Measurements from ENCODE around the gene HMX2.

The HMX2 gene, protein sequence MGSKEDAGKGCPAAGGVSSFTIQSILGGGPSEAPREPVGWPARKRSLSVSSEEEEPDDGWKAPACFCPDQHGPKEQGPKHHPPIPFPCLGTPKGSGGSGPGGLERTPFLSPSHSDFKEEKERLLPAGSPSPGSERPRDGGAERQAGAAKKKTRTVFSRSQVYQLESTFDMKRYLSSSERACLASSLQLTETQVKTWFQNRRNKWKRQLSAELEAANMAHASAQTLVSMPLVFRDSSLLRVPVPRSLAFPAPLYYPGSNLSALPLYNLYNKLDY

DNA sequence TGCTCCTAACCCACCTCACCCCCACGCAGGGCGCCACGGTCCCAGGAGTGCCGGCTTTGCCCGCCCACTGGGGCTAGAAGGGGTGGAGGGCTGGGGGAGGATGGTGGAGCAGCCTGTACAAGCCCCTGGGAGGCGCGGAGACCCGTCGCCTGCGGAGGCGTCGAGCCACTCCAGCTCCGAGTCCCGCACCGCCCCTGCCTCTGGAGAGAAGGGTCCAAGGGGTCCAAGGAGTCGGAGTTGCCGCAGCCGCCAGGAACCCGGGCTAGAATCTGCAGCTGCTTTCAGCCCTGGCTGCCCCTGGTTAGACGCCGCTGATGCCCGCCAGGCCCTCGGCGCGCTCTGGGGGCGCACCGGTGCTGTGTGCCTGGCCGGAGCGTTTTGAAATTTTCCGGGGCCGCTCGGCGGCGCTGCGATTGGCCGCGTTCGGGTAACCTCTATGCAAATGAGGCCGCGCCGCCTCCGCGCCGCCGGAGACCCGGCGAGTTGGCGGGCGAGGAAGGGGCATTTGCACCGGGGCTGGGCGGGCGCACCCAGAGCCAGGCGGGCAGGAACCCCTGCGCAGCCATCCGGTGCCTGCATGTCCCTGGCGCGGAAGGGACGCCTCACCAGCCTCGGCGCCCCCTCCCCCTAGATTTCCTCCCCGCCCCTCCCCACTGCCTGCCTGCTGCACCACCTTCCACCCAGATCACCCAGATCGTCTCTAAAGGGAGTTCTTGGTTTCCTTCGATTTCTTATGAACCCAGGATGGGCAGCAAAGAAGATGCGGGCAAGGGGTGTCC, at the start of gene HMX2:
Gene HMX2, plus strand, starts transcription at position 502 of the 779 bp plus-strand sequence. Its CDS starts 243 bp downstream, at position 745.
- no peak within 1 kb of the TSS for H3K27ac ChIP-seq
- in situ Hi-C loops (cut with HindIII; ENCODE audit: low pct_ligation_motif_present, low sequenced_read_pairs), result no loop called here
- H3K4me3 ChIP-seq (ENCODE audit: low read depth, low read length), result no peak within 1 kb of the TSS
- no peaks in the 10 kb centered on the region for H3K36me3 ChIP-seq (replicated peaks)
- H3K27me3 ChIP-seq (replicated peaks), result peaks cover 90% of the 10 kb centered on the region
- TF ChIP-seq, protein P1, sequence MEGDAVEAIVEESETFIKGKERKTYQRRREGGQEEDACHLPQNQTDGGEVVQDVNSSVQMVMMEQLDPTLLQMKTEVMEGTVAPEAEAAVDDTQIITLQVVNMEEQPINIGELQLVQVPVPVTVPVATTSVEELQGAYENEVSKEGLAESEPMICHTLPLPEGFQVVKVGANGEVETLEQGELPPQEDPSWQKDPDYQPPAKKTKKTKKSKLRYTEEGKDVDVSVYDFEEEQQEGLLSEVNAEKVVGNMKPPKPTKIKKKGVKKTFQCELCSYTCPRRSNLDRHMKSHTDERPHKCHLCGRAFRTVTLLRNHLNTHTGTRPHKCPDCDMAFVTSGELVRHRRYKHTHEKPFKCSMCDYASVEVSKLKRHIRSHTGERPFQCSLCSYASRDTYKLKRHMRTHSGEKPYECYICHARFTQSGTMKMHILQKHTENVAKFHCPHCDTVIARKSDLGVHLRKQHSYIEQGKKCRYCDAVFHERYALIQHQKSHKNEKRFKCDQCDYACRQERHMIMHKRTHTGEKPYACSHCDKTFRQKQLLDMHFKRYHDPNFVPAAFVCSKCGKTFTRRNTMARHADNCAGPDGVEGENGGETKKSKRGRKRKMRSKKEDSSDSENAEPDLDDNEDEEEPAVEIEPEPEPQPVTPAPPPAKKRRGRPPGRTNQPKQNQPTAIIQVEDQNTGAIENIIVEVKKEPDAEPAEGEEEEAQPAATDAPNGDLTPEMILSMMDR (IDR thresholded peaks at IDR 0.05; ENCODE audit: low read depth, low read length, missing control alignments), result no peak
- DNase-seq, result no peak

DNA sequence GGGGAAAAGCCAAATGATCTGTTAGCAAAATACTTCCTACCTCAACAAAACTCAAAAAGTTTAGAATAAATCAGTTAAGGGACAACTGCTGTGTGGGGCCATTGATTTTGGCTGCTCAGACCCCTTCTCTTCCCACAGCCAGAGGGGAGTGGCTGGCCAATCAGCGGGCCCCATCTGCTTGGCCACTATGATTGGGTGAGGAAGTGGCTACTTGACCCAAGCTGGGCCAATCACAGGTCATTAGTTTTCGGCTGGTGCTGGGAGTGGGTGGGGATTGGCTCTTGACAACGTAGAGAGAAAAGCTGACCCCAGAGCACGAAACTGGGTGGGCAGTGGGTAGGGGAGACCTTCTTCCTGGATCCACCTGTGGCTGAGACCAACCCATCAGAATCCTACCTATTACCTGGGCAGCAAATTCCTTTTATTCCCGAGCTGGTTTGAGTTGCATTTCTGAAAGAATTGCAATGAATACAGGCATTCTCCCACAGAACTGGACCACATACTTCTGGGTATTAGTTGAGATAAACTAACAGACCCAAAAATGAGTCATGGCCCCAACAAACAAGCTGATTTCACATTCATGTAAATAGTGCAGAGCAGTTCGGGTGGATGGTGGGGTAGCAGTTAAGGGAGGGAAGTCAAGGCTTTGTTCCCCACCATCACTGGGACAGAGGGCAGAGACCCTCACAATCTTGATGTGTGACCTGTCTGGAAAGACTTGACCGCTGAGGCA, 47.7 kb upstream of the HMX2 start:
- H3K36me3 ChIP-seq (replicated peaks), result no peaks in the 10 kb centered on the region
- H3K27ac ChIP-seq, result no peak overlapping the region
- no peak for DNase-seq
- TF ChIP-seq, protein P1 (IDR thresholded peaks at IDR 0.05; ENCODE audit: low read depth, low read length, missing control alignments), result no peak
- H3K4me3 ChIP-seq (ENCODE audit: low read depth, low read length), result no peak overlapping the region
- in situ Hi-C loops (cut with HindIII; ENCODE audit: low pct_ligation_motif_present, low sequenced_read_pairs), result no loop called here
- no peaks in the 10 kb centered on the region for H3K27me3 ChIP-seq (replicated peaks)

DNA sequence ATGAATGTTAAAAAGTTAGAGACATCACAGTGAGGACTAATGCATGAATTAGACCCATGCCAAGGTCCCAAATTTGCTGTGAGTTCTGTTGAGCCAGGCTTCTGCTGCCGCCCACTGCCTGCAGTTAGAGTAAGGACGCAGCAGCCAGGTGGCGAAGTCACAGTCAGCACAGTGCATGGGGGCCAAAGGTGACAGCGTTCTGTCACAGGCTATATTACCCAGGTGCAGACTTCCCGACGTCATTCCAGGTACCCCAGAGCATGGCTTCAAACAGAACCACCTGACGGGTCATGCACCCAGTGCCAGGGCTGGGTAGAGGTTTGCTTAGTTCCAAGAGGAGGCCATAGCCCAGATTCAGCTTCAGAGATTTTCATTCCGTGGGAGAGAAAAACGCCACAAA, 46.1 kb upstream of the HMX2 start:
- TF ChIP-seq, protein P1 (IDR thresholded peaks at IDR 0.05; ENCODE audit: low read depth, low read length, missing control alignments), result no peak
- no peak for DNase-seq
- Histone ChIP-seq H3K27ac (no peak overlapping the region), H3K4me3 (ENCODE audit: low read depth, low read length) (no peak overlapping the region), H3K27me3 (replicated peaks) (no peaks in the 10 kb centered on the region), H3K36me3 (replicated peaks) (no peaks in the 10 kb centered on the region)
- in situ Hi-C loops (cut with HindIII; ENCODE audit: low pct_ligation_motif_present, low sequenced_read_pairs), result no loop called here

DNA sequence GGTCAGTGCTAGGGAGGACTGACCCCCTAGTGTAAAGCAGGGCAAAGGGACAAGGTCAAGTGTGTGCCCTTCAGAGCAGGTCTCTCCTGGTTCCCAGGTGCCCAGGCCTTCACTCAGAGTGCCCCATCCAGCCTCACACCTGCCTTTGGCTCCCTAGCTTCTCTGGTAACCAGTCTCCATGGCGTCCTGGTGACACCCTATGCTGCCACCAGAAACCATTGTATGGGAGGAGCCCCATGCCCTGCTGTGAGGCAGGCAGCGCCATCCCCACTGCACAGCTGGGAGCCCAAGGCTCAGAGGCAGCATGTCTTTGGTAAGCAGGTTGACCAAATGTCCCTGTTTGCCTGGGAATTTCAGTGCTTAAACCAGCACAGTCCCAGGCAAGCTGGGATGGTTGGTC, 45.3 kb upstream of the HMX2 start:
- TF ChIP-seq, protein P1 (IDR thresholded peaks at IDR 0.05; ENCODE audit: low read depth, low read length, missing control alignments), result no peak
- DNase-seq, result no peak
- in situ Hi-C loops (cut with HindIII; ENCODE audit: low pct_ligation_motif_present, low sequenced_read_pairs), result no loop called here

DNA sequence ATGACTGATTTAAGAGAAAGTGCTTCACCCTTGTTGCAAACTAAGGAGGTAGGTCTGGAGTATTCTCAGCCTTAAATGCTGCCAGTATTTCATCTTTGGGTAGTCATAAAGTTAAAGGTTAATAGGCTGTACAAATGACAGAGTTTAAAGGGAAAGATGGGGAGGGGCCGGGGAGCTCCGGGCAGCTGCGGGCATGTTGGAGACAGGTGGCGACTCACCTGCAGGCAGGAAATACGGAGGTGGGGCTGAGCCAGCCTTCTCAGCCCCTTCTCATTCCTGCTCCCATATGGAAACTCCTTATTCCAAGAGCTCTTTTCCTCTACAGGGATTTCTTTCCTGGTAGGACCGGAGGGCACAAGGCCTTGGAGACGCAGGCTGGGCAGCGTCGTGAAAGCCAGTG, 44.0 kb upstream of the HMX2 start:
- Histone ChIP-seq H3K4me3 (ENCODE audit: low read depth, low read length) (no peak overlapping the region), H3K36me3 (replicated peaks) (no peaks in the 10 kb centered on the region), H3K27me3 (replicated peaks) (no peaks in the 10 kb centered on the region), H3K27ac (no peak overlapping the region)
- in situ Hi-C loops (cut with HindIII; ENCODE audit: low pct_ligation_motif_present, low sequenced_read_pairs), result no loop called here
- TF ChIP-seq, protein P1 (IDR thresholded peaks at IDR 0.05; ENCODE audit: low read depth, low read length, missing control alignments), result no peak
- DNase-seq, result no peak

More for the DNA sequence above, 45.3 kb upstream of the HMX2 start:
- no peaks in the 10 kb centered on the region for H3K36me3 ChIP-seq (replicated peaks)
- no peaks in the 10 kb centered on the region for H3K27me3 ChIP-seq (replicated peaks)
- no peak overlapping the region for H3K4me3 ChIP-seq (ENCODE audit: low read depth, low read length)
- no peak overlapping the region for H3K27ac ChIP-seq

Measured in brain microvascular endothelial cell (primary cell).